HepG2 (cell line): ENCODE data around the gene FOLR3. TPM values are rescaled to one million over a fixed set of nuclear protein-coding genes. Genes with fewer than 3 reads are reported as not detected.

Experiments used
- AGO1 ChIP-seq: fragments of 200-400 bp; formaldehyde crosslinking; IDR thresholded peaks from 2 replicates; pipeline ENCODE4 v1.6.1; 2017; ENCODE audit warnings: mild to moderate bottlenecking, low read depth, low read length, moderate library complexity; ENCODE audit not compliant: poor library complexity, severe bottlenecking
- ASH2L ChIP-seq: fragments of 300-600, 200-600 bp; sonication (generic); IDR thresholded peaks from 2 replicates; pipeline ENCODE4 v1.7.0; 2017; ENCODE audit warnings: low read depth, mild to moderate bottlenecking, moderate library complexity, mixed read lengths, low read length; ENCODE audit not compliant: insufficient read length
- HNRNPUL1 ChIP-seq: fragments of 200-400 bp; formaldehyde crosslinking; IDR thresholded peaks from 2 replicates; pipeline ENCODE4 v1.6.1; 2017; ENCODE audit warnings: low read depth, mild to moderate bottlenecking, low read length, moderate library complexity
- KLF6 ChIP-seq: IDR thresholded peaks from 2 replicates; pipeline ENCODE4 v1.8.0; 2016; ENCODE audit warnings: missing biosample characterization, missing genetic modification reagents
- RFX1 ChIP-seq: fragments of 450-650 bp; IDR thresholded peaks from 2 replicates; pipeline ENCODE4 v1.6.1; 2017
- RFXAP ChIP-seq: sonication (generic); formaldehyde crosslinking; IDR thresholded peaks from 2 replicates; pipeline ENCODE4 v1.4.0; 2020; ENCODE audit warnings: missing genetic modification reagents, borderline replicate concordance
- ZBTB25 ChIP-seq: IDR thresholded peaks from 2 replicates; pipeline ENCODE4 v1.6.1; 2018; ENCODE audit warnings: missing genetic modification reagents
- ZEB1 ChIP-seq: IDR thresholded peaks from 2 replicates; pipeline ENCODE4 v1.6.1; 2012; ENCODE audit warnings: mild to moderate bottlenecking, low read depth, inconsistent platforms; ENCODE audit not compliant: insufficient replicate concordance
- ZFAT ChIP-seq: sonication (generic); formaldehyde crosslinking; conservative IDR thresholded peaks from 2 replicates; pipeline ENCODE4 v1.8.1; 2023; ENCODE audit warnings: missing genetic modification reagents, inconsistent platforms
- ZNF143 ChIP-seq: sonication (generic); formaldehyde crosslinking; IDR thresholded peaks from 2 replicates; pipeline ENCODE4 v1.4.0; 2020; ENCODE audit warnings: missing genetic modification reagents
- ZNF280D ChIP-seq: sonication (generic); formaldehyde crosslinking; IDR thresholded peaks from 2 replicates; pipeline ENCODE4 v1.5.1; 2020; ENCODE audit warnings: mild to moderate bottlenecking, missing genetic modification reagents
- ZNF710 ChIP-seq: sonication (generic); formaldehyde crosslinking; IDR thresholded peaks from 2 replicates; pipeline ENCODE4 v1.5.0; 2020; ENCODE audit warnings: mild to moderate bottlenecking, missing genetic modification reagents, borderline replicate concordance
- ZSCAN31 ChIP-seq: sonication (generic); formaldehyde crosslinking; IDR thresholded peaks from 2 replicates; pipeline ENCODE4 v1.5.0; 2020; ENCODE audit warnings: low read depth, mild to moderate bottlenecking, missing genetic modification reagents
- polyA plus RNA-seq, 8 experiments: library from polyadenylated mRNA; depleted of rRNA in 3 of 8; stranded (reverse) in 7 of 8; unstranded in 1 of 8; fragments of >200 nt; fragmentation: Illumina TruSeq in 4 of 8; extraction: Trizol in 4 of 8; gene quantifications; 2 replicates each; pipeline versions ENCODE4 v1.2.1 to v1.2.3, GENCODE V29; 2011 to 2016; ENCODE audit warnings: low read depth in 4 of 8, missing spikeins in 1 of 8, mixed read lengths in 1 of 8; ENCODE audit not compliant: insufficient read depth in 1 of 8
- total RNA-seq, 5 experiments: library from RNA; depleted of rRNA; stranded (reverse); fragments of >200 nt; fragmentation: Illumina TruSeq; extraction: Trizol; gene quantifications; 2 replicates each; pipeline ENCODE4 v1.2.3, GENCODE V29; 2016; ENCODE audit warnings: low read depth in 1 of 5
- TF ChIP-seq, protein P1 (sequence below): sonication (generic); formaldehyde crosslinking; IDR thresholded peaks from 2 replicates; pipeline ENCODE4 v1.5.1; 2020; ENCODE audit warnings: missing genetic modification reagents, mild to moderate bottlenecking, borderline replicate concordance
- TF ChIP-seq, protein P2 (sequence below): sonication (generic); formaldehyde crosslinking; IDR thresholded peaks from 2 replicates; pipeline ENCODE4 v1.4.0; 2020; ENCODE audit warnings: missing genetic modification reagents, mild to moderate bottlenecking, borderline replicate concordance

FOLR3 gene
- total and polyA plus RNA-seq, 2 of the 13 experiments (the other 11 are each of a cell fraction or from before 2014, with no cell fraction given), result not detected

GRCh38 chr11:72112143-72112977 lies 23.2 kb upstream of the FOLR3 start, which contains the start of gene ANAPC15 (continued):
- TF ChIP-seq ZEB1, result peak; percentile 52
- TF ChIP-seq ZFAT (CRISPR knock-in tag), result no peak
- TF ChIP-seq ZSCAN31 (CRISPR knock-in tag), result peak; percentile 39; the same call in 1 of the 2 replicates
- no peak for TF ChIP-seq HNRNPUL1
- TF ChIP-seq ZNF280D (CRISPR knock-in tag), result no peak
- TF ChIP-seq AGO1, result no peak
- TF ChIP-seq ZBTB25 (CRISPR knock-in tag), result no peak
- peak; percentile 77; the same call in 1 of the 2 replicates for TF ChIP-seq KLF6 (CRISPR knock-in tag)
- TF ChIP-seq RFXAP (CRISPR knock-in tag), result no peak
- TF ChIP-seq ZNF710, result no peak
- TF ChIP-seq, protein P1, sequence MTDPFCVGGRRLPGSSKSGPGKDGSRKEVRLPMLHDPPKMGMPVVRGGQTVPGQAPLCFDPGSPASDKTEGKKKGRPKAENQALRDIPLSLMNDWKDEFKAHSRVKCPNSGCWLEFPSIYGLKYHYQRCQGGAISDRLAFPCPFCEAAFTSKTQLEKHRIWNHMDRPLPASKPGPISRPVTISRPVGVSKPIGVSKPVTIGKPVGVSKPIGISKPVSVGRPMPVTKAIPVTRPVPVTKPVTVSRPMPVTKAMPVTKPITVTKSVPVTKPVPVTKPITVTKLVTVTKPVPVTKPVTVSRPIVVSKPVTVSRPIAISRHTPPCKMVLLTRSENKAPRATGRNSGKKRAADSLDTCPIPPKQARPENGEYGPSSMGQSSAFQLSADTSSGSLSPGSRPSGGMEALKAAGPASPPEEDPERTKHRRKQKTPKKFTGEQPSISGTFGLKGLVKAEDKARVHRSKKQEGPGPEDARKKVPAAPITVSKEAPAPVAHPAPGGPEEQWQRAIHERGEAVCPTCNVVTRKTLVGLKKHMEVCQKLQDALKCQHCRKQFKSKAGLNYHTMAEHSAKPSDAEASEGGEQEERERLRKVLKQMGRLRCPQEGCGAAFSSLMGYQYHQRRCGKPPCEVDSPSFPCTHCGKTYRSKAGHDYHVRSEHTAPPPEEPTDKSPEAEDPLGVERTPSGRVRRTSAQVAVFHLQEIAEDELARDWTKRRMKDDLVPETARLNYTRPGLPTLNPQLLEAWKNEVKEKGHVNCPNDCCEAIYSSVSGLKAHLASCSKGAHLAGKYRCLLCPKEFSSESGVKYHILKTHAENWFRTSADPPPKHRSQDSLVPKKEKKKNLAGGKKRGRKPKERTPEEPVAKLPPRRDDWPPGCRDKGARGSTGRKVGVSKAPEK, result no peak
- no peak for TF ChIP-seq RFX1
- peak; percentile 44 for TF ChIP-seq ZNF143 (CRISPR knock-in tag)
- peak; percentile 92 for TF ChIP-seq ASH2L
- TF ChIP-seq, protein P2, sequence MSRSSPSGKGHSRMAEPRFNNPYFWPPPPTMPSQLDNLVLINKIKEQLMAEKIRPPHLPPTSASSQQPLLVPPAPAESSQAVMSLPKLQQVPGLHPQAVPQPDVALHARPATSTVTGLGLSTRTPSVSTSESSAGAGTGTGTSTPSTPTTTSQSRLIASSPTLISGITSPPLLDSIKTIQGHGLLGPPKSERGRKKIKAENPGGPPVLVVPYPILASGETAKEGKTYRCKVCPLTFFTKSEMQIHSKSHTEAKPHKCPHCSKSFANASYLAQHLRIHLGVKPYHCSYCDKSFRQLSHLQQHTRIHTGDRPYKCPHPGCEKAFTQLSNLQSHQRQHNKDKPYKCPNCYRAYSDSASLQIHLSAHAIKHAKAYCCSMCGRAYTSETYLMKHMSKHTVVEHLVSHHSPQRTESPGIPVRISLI, result peak; percentile 24; the same call in 1 of the 2 replicates
